Osteocyte (in vitro differentiated cells): ENCODE measurements around the gene AKAP6. TPM values are rescaled to one million over a fixed set of nuclear protein-coding genes. Genes with fewer than 3 reads are reported as not detected.

Source experiments
- DNase-seq: peaks from one replicate; pipeline ENCODE4 v3.0.0; 2021; ENCODE audit warnings: mixed read lengths; ENCODE audit not compliant: unreplicated experiment; ENCODE audit errors: extremely low spot score
- H3K27ac Mint-ChIP-seq: one replicate; pipeline ENCODE4 v1.8.0; 2021; ENCODE audit warnings: mild to moderate bottlenecking, mixed read lengths; ENCODE audit not compliant: unreplicated experiment
- H3K27me3 Mint-ChIP-seq: one replicate; pipeline ENCODE4 v1.8.0; 2021; ENCODE audit warnings: mixed read lengths; ENCODE audit not compliant: unreplicated experiment
- H3K36me3 Mint-ChIP-seq: one replicate; pipeline ENCODE4 v1.8.0; 2021; ENCODE audit warnings: mixed read lengths; ENCODE audit not compliant: unreplicated experiment
- H3K4me1 Mint-ChIP-seq: one replicate; pipeline ENCODE4 v1.8.0; 2021; ENCODE audit warnings: mixed read lengths; ENCODE audit not compliant: unreplicated experiment
- H3K4me3 Mint-ChIP-seq: one replicate; pipeline ENCODE4 v1.8.0; 2021; ENCODE audit warnings: mild to moderate bottlenecking, moderate library complexity, mixed read lengths; ENCODE audit not compliant: unreplicated experiment
- H3K9me3 Mint-ChIP-seq: one replicate; pipeline ENCODE4 v1.8.0; 2021; ENCODE audit warnings: mixed read lengths; ENCODE audit not compliant: unreplicated experiment
- total RNA-seq: library from RNA; stranded (reverse); gene quantifications from 2 replicates; pipeline ENCODE4 v1.2.1, GENCODE V29; 2021
- TF ChIP-seq, protein P1 (sequence below): fragments of 200-600 bp; sonication (generic); IDR thresholded peaks from 2 replicates; pipeline ENCODE4 v1.5.0; 2021; ENCODE audit warnings: antibody characterized with exemption, mild to moderate bottlenecking, moderate library complexity

AKAP6 gene
- total RNA-seq, 1 donor from 2014 or later: 4.1 TPM

GRCh38 chr14:32621585-32621984 lies 292.5 kb downstream of the AKAP6 start:
- H3K4me1 Mint-ChIP-seq: peaks cover 20% of the 10 kb centered on the region
- H3K9me3 Mint-ChIP-seq: peaks cover 11% of the 10 kb centered on the region
- no peaks in the 10 kb centered on the region for H3K27me3 Mint-ChIP-seq
- H3K4me3 Mint-ChIP-seq: no peak overlapping the region
- H3K36me3 Mint-ChIP-seq: no peaks in the 10 kb centered on the region
- TF ChIP-seq, protein P1, sequence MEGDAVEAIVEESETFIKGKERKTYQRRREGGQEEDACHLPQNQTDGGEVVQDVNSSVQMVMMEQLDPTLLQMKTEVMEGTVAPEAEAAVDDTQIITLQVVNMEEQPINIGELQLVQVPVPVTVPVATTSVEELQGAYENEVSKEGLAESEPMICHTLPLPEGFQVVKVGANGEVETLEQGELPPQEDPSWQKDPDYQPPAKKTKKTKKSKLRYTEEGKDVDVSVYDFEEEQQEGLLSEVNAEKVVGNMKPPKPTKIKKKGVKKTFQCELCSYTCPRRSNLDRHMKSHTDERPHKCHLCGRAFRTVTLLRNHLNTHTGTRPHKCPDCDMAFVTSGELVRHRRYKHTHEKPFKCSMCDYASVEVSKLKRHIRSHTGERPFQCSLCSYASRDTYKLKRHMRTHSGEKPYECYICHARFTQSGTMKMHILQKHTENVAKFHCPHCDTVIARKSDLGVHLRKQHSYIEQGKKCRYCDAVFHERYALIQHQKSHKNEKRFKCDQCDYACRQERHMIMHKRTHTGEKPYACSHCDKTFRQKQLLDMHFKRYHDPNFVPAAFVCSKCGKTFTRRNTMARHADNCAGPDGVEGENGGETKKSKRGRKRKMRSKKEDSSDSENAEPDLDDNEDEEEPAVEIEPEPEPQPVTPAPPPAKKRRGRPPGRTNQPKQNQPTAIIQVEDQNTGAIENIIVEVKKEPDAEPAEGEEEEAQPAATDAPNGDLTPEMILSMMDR: no peak
- DNase-seq: no peak
- H3K27ac Mint-ChIP-seq: no peak overlapping the region

DNA sequence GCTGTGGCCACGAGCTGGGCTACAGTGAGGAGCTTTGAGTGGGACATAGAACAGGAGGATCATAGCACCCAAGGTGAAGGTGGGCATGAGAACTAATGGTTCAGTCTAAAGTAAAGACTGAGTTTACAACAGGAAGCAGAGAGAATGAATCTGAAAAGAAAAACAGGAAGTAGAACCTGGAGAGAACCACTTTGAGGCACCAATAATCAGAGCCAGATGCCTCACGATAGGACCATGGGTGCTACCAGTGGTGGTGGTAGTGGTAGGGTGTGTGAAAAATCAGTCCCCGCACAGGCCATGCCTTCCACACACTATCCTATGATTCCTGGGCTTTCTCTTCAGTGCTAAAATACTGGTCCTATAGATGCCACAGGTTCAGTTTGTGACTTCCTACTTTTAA lies 293.6 kb downstream of the AKAP6 start:
- TF ChIP-seq, protein P1: no peak
- peaks cover 11% of the 10 kb centered on the region for H3K9me3 Mint-ChIP-seq

DNA sequence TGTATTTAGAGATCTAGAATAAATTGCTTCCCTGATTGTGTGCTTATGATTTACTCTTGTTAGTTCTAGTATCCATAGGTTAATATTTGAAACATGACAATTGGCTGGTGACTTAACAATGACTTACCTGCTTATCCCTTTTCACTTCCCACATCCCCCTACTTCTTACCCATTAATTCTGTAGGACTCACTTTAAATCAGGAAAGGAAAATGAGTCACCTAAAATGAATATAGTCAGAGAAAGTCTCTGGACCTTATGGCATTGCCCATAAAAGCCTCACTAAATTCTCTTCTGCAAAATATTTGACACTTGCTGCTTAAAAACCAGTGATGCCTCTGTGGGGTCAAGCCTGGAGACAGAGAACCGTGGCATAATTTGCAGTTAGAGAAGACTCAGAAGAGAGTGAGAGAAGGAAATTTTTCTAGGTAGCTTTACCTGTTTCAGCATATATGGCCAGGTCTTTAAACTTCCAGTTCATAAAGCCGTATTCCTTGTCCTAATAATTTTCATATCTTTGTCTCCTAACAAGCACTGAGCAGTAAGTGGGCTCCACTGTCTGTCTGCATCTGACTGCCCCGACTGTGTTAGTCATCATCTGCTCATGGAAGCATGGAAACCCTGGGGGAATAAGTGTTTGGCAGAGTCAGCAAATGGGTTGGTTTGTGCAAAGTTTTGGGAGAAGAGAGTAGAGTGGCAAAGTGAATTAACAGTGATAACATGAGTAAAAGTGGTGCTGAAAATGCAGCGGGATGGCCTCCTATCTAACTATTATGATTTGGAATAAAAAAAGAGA lies 294.4 kb downstream of the AKAP6 start:
- no peak overlapping the region for H3K27ac Mint-ChIP-seq
- H3K4me1 Mint-ChIP-seq: peaks cover 20% of the 10 kb centered on the region
- TF ChIP-seq, protein P1: no peak
- peaks cover 11% of the 10 kb centered on the region for H3K9me3 Mint-ChIP-seq
- no peaks in the 10 kb centered on the region for H3K27me3 Mint-ChIP-seq
- H3K4me3 Mint-ChIP-seq: no peak overlapping the region
- no peak for DNase-seq
- no peaks in the 10 kb centered on the region for H3K36me3 Mint-ChIP-seq

More for the DNA sequence above, 293.6 kb downstream of the AKAP6 start:
- Mint-ChIP-seq H3K27me3 (no peaks in the 10 kb centered on the region), H3K4me3 (no peak overlapping the region), H3K27ac (no peak overlapping the region), H3K36me3 (no peaks in the 10 kb centered on the region), H3K4me1 (peaks cover 20% of the 10 kb centered on the region)
- no peak for DNase-seq

DNA sequence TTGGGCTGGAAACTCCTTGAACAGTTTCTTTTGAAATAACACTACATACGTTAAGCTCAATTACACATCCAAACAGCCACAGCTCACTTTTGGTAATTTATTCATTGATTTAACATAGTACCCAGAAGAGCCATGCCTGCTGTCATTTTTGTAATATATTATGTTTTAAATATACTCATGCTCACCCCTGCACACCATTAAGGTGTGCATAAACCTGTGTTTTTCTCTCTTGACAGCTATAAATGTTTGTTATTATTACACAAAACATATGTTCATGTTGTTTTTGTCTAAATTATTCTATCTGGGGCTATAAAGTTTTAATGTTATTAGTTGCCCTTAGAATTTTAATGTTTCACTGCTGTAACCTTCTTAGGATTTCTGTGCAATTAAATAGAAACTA lies 296.1 kb downstream of the AKAP6 start:
- DNase-seq: no peak
- Mint-ChIP-seq H3K27ac (no peak overlapping the region), H3K36me3 (no peaks in the 10 kb centered on the region), H3K9me3 (no peaks in the 10 kb centered on the region), H3K27me3 (no peaks in the 10 kb centered on the region), H3K4me3 (no peak overlapping the region), H3K4me1 (peaks cover 25% of the 10 kb centered on the region)
- TF ChIP-seq, protein P1: no peak

GRCh38 chr14:32627545-32628298 lies 298.6 kb downstream of the AKAP6 start:
- Mint-ChIP-seq H3K36me3 (no peaks in the 10 kb centered on the region), H3K27me3 (no peaks in the 10 kb centered on the region), H3K9me3 (no peaks in the 10 kb centered on the region), H3K4me1 (peaks cover 13% of the 10 kb centered on the region), H3K27ac (no peak overlapping the region), H3K4me3 (no peak overlapping the region)
- DNase-seq: no peak
- TF ChIP-seq, protein P1: no peak
